ENCODE measurements around the gene PML. TPM values are rescaled to one million over a fixed set of nuclear protein-coding genes. Genes with fewer than 3 reads are reported as not detected.

Gene PML
- total and polyA plus RNA-seq, 4 donors: 33.9 to 80.5 (median 60.8) TPM

- ATAC-seq (ENCODE audit: insufficient read depth, low FRiP score) (peak; percentile 73), DNase-seq (peak in 2 of 3 donors; percentile 56 to 69)
- H3K27ac ChIP-seq (ENCODE audit: low read depth in 1 of 2, low read length in 1 of 2): peak overlapping the region in 1 of 2 donors; percentile 80
- no peak for TF ChIP-seq CTCF (IDR thresholded peaks at IDR 0.05; ENCODE audit: control extremely low read depth, extremely low read depth)
- no peaks in the 10 kb centered on the region for H3K9me3 ChIP-seq (ENCODE audit: control insufficient read depth in 4 of 4, insufficient read depth in 3 of 4, low read length in 3 of 4)
- 4 to 10% methylated on average over 2 of the region's 2 CpGs for WGBS, 2 donors
- H3K27me3 ChIP-seq (ENCODE audit: control insufficient read depth in 3 of 3, insufficient read depth in 3 of 3, low read length in 2 of 3): no peaks in the 10 kb centered on the region
- peaks cover 5 to 13% (median 8%) of the 10 kb centered on the region in 4 donors for H3K36me3 ChIP-seq (ENCODE audit: control insufficient read depth in 4 of 4, insufficient read depth in 4 of 4, low read length in 4 of 4)
- H3K9ac ChIP-seq (ENCODE audit: insufficient read depth in 1 of 2, low read length in 2 of 2): peak overlapping the region in 1 of 2 donors; percentile 35
- peaks cover 0 to 35% (median 14%) of the 10 kb centered on the region in 5 donors for H3K4me1 ChIP-seq (ENCODE audit: control insufficient read depth in 5 of 5, insufficient read depth in 5 of 5, low read length in 5 of 5)
- no peak overlapping the region for H3K4me3 ChIP-seq
Observed at GRCh38 chr15:74011610-74012009, 17.1 kb downstream of the PML start.

- Histone ChIP-seq H3K4me3 (no peak overlapping the region), H3K36me3 (ENCODE audit: control insufficient read depth in 4 of 4, insufficient read depth in 4 of 4, low read length in 4 of 4) (peaks cover 0 to 10% (median 6%) of the 10 kb centered on the region in 4 donors), H3K27me3 (ENCODE audit: control insufficient read depth in 3 of 3, insufficient read depth in 3 of 3, low read length in 2 of 3) (no peaks in the 10 kb centered on the region), H3K9ac (ENCODE audit: insufficient read depth in 1 of 2, low read length in 2 of 2) (no peak overlapping the region), H3K4me1 (ENCODE audit: control insufficient read depth in 5 of 5, insufficient read depth in 5 of 5, low read length in 5 of 5) (peaks cover 0 to 23% (median 14%) of the 10 kb centered on the region in 5 donors), H3K27ac (ENCODE audit: low read depth in 1 of 2, low read length in 1 of 2) (no peak overlapping the region), H3K9me3 (ENCODE audit: control insufficient read depth in 4 of 4, insufficient read depth in 3 of 4, low read length in 3 of 4) (no peaks in the 10 kb centered on the region)
- TF ChIP-seq CTCF (IDR thresholded peaks at IDR 0.05; ENCODE audit: control extremely low read depth, extremely low read depth): no peak
- DNase-seq: no peak
- 66 to 84% methylated on average over 2 of the region's 2 CpGs for WGBS, 2 donors
- no peak for ATAC-seq (ENCODE audit: insufficient read depth, low FRiP score)
Observed at GRCh38 chr15:74013374-74013894, 18.9 kb downstream of the PML start.

- Histone ChIP-seq H3K27me3 (ENCODE audit: control insufficient read depth in 3 of 3, insufficient read depth in 3 of 3, low read length in 2 of 3) (no peaks in the 10 kb centered on the region), H3K36me3 (ENCODE audit: control insufficient read depth in 4 of 4, insufficient read depth in 4 of 4, low read length in 4 of 4) (peaks cover 20 to 27% (median 22%) of the 10 kb centered on the region in 4 donors), H3K4me1 (ENCODE audit: control insufficient read depth in 5 of 5, insufficient read depth in 5 of 5, low read length in 5 of 5) (peaks cover 0 to 18% (median 0%) of the 10 kb centered on the region in 5 donors), H3K27ac (ENCODE audit: low read depth in 1 of 2, low read length in 1 of 2) (no peak overlapping the region), H3K9me3 (ENCODE audit: control insufficient read depth in 4 of 4, insufficient read depth in 3 of 4, low read length in 3 of 4) (peaks cover 0 to 2% (median 0%) of the 10 kb centered on the region in 4 donors), H3K9ac (ENCODE audit: insufficient read depth in 1 of 2, low read length in 2 of 2) (no peak overlapping the region), H3K4me3 (no peak overlapping the region)
- ATAC-seq (ENCODE audit: insufficient read depth, low FRiP score): no peak
- WGBS, 2 donors: 51 to 56% methylated on average over 2 of the region's 2 CpGs
- no peak for DNase-seq
- TF ChIP-seq CTCF (IDR thresholded peaks at IDR 0.05; ENCODE audit: control extremely low read depth, extremely low read depth): no peak
Observed at GRCh38 chr15:74019734-74020133, 25.2 kb downstream of the PML start.

All from lung (tissue), 12 donors.